ENCODE data around the gene USP36.

- TF ChIP-seq POLR2A (IDR thresholded peaks at IDR 0.05) (no peak), CTCF (IDR thresholded peaks at IDR 0.05) (no peak)
Observed at GRCh38 chr17:78876094-78876597, 35.5 kb upstream of the USP36 start.

Measured in adrenal gland (tissue), 5 donors.